B cell (primary cell): ENCODE measurements around the gene PROM2.

Experiments
- EZH2 ChIP-seq: IDR thresholded peaks from 2 replicates; pipeline ENCODE4 v1.6.1; 2012; ENCODE audit warnings: borderline replicate concordance, low read depth, mild to moderate bottlenecking, moderate library complexity, low read length; ENCODE audit not compliant: insufficient read depth, poor library complexity, severe bottlenecking
- TF ChIP-seq, protein P1 (sequence below): fragments of 200-600 bp; IDR thresholded peaks from one replicate; pipeline ENCODE4 v1.8.0; 2022; ENCODE audit warnings: antibody characterized with exemption, mild to moderate bottlenecking

DNA sequence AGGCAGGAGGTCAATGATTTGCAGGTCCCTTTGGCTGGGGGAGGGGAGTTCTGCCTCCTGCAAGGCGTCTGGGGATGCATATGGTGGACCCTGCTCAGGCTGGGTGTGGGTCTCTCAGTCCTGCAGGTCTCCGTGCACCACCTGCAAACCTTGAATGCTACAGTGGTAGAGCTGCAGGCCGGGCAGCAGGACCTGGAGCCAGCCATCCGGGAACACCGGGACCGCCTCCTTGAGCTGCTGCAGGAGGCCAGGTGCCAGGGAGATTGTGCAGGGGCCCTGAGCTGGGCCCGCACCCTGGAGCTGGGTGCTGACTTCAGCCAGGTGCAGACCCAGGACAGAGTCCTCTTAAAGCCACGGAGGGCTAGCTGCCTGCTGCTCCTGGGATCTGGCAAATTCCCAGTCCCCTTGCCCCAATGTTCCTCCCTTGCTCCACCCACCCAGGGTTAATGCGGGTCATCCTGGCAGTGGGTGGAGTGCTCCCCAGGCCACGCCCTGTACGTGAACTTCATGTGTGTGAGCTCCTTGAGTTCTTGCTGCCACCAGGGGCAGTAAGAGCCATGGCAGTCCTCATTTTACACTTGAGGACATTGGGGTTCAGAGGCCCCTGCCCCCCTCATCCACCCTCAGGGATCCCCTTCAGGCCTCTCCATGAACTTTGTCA lies 3.1 kb downstream of the PROM2 start:
- TF ChIP-seq, protein P1, sequence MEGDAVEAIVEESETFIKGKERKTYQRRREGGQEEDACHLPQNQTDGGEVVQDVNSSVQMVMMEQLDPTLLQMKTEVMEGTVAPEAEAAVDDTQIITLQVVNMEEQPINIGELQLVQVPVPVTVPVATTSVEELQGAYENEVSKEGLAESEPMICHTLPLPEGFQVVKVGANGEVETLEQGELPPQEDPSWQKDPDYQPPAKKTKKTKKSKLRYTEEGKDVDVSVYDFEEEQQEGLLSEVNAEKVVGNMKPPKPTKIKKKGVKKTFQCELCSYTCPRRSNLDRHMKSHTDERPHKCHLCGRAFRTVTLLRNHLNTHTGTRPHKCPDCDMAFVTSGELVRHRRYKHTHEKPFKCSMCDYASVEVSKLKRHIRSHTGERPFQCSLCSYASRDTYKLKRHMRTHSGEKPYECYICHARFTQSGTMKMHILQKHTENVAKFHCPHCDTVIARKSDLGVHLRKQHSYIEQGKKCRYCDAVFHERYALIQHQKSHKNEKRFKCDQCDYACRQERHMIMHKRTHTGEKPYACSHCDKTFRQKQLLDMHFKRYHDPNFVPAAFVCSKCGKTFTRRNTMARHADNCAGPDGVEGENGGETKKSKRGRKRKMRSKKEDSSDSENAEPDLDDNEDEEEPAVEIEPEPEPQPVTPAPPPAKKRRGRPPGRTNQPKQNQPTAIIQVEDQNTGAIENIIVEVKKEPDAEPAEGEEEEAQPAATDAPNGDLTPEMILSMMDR = no peak
- TF ChIP-seq EZH2 = no peak
